ENCODE results near the gene RHBDL1. TPM values are rescaled to one million over a fixed set of nuclear protein-coding genes. Genes with fewer than 3 reads are reported as not detected.

RHBDL1 gene
- total and polyA plus RNA-seq, 4 donors = 0.91 to 5.4 (median 1.6) TPM

GRCh38 chr16:693766-694165 lies 18.3 kb downstream of the RHBDL1 start:
- H3K9ac ChIP-seq (ENCODE audit: insufficient read depth in 1 of 2, low read length in 2 of 2) = no peak overlapping the region
- DNase-seq (no peak), ATAC-seq (ENCODE audit: insufficient read depth, low FRiP score) (no peak)
- H3K9me3 ChIP-seq (ENCODE audit: control insufficient read depth in 4 of 4, insufficient read depth in 3 of 4, low read length in 3 of 4) = peaks cover 0 to 8% (median 0%) of the 10 kb centered on the region in 4 donors
- H3K27me3 ChIP-seq (ENCODE audit: control insufficient read depth in 3 of 3, insufficient read depth in 3 of 3, low read length in 2 of 3) = peaks cover 0 to 35% (median 25%) of the 10 kb centered on the region in 3 donors
- H3K27ac ChIP-seq (ENCODE audit: low read depth in 1 of 2, low read length in 1 of 2) = no peak overlapping the region
- TF ChIP-seq CTCF (IDR thresholded peaks at IDR 0.05; ENCODE audit: control extremely low read depth, extremely low read depth) = no peak
- WGBS, 2 donors = 3 to 8% methylated on average over 15 to 37 of the region's 37 CpGs
- H3K36me3 ChIP-seq (ENCODE audit: control insufficient read depth in 4 of 4, insufficient read depth in 4 of 4, low read length in 4 of 4) = peaks cover 0 to under 1% (median 0%) of the 10 kb centered on the region in 4 donors
- H3K4me1 ChIP-seq (ENCODE audit: control insufficient read depth in 5 of 5, insufficient read depth in 5 of 5, low read length in 5 of 5) = peaks cover 0 to 27% (median 9%) of the 10 kb centered on the region in 5 donors
- H3K4me3 ChIP-seq = no peak overlapping the region

- Histone ChIP-seq H3K36me3 (ENCODE audit: control insufficient read depth in 4 of 4, insufficient read depth in 4 of 4, low read length in 4 of 4) (no peaks in the 10 kb centered on the region), H3K9ac (ENCODE audit: insufficient read depth in 1 of 2, low read length in 2 of 2) (no peak overlapping the region), H3K9me3 (ENCODE audit: control insufficient read depth in 4 of 4, insufficient read depth in 3 of 4, low read length in 3 of 4) (peaks cover 0 to 8% (median 0%) of the 10 kb centered on the region in 4 donors), H3K4me1 (ENCODE audit: control insufficient read depth in 5 of 5, insufficient read depth in 5 of 5, low read length in 5 of 5) (peaks cover 0 to 22% (median 5%) of the 10 kb centered on the region in 5 donors), H3K27me3 (ENCODE audit: control insufficient read depth in 3 of 3, insufficient read depth in 3 of 3, low read length in 2 of 3) (peaks cover 0 to 36% (median 25%) of the 10 kb centered on the region in 3 donors), H3K27ac (ENCODE audit: low read depth in 1 of 2, low read length in 1 of 2) (no peak overlapping the region), H3K4me3 (no peak overlapping the region)
- no peak for TF ChIP-seq CTCF (IDR thresholded peaks at IDR 0.05; ENCODE audit: control extremely low read depth, extremely low read depth)
- DNase-seq = no peak
- no peak for ATAC-seq (ENCODE audit: insufficient read depth, low FRiP score)
- WGBS, 2 donors = 2 to 3% methylated on average over 54 to 64 of the region's 64 CpGs
Observed at GRCh38 chr16:694187-694862, 18.9 kb downstream of the RHBDL1 start.

GRCh38 chr16:694863-695354 lies 19.4 kb downstream of the RHBDL1 start:
- no peak overlapping the region for H3K9ac ChIP-seq (ENCODE audit: insufficient read depth in 1 of 2, low read length in 2 of 2)
- TF ChIP-seq CTCF (IDR thresholded peaks at IDR 0.05; ENCODE audit: control extremely low read depth, extremely low read depth) = no peak
- peaks cover 0 to 40% (median 25%) of the 10 kb centered on the region in 3 donors for H3K27me3 ChIP-seq (ENCODE audit: control insufficient read depth in 3 of 3, insufficient read depth in 3 of 3, low read length in 2 of 3)
- no peak overlapping the region for H3K4me3 ChIP-seq
- 2% methylated on average over 29 to 37 of the region's 37 CpGs for WGBS, 2 donors
- peaks cover 0 to 8% (median 0%) of the 10 kb centered on the region in 4 donors for H3K9me3 ChIP-seq (ENCODE audit: control insufficient read depth in 4 of 4, insufficient read depth in 3 of 4, low read length in 3 of 4)
- H3K36me3 ChIP-seq (ENCODE audit: control insufficient read depth in 4 of 4, insufficient read depth in 4 of 4, low read length in 4 of 4) = no peaks in the 10 kb centered on the region
- no peak overlapping the region for H3K27ac ChIP-seq (ENCODE audit: low read depth in 1 of 2, low read length in 1 of 2)
- no peak for ATAC-seq (ENCODE audit: insufficient read depth, low FRiP score)
- no peak for DNase-seq
- H3K4me1 ChIP-seq (ENCODE audit: control insufficient read depth in 5 of 5, insufficient read depth in 5 of 5, low read length in 5 of 5) = peaks cover 0 to 16% (median 2%) of the 10 kb centered on the region in 5 donors

All from lung (tissue), 12 donors.